SIG-M5 (cell line): ENCODE results near the gene C17orf78.
"Not testable (repeated sequence)": the region's sequence is repeated elsewhere in the genome, so short reads cannot be mapped to it uniquely, and the experiment has no call there.

Experiments used
- DNase-seq: peaks from one replicate; lab custom pipeline; 2025; lab: John Stamatoyannopoulos, UW

C17orf78 gene

GRCh38 chr17:37386462-37386861, 10.7 kb downstream of the C17orf78 start:
- DNase-seq: no peak

DNA sequence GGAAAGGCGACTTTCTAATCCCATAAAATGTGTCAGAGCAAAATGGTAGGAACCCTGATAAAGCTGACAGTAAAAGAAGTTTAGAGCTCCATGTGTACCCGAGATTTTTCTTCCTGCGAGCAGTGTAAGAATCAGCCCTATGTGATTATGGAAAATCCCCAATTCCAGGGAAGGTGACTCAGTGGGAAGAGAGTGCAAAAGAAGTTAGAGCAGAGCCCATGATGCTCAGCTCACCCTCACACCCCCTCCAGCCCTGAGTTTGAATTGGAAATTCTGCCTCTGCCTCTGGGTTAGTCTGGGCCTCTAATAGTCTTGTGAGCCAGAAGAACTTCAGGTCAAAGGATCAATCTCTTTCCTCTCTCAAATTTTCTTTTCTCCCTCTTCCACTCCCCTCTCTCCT, 12.5 kb downstream of the C17orf78 start:
- DNase-seq: no peak

GRCh38 chr17:37389160-37389559, 13.4 kb downstream of the C17orf78 start:
- DNase-seq: no peak

- DNase-seq: no peak
These were observed 15.4 kb downstream of the C17orf78 start for GRCh38 chr17:37391146-37391545.

- DNase-seq: no peak
These were observed 16.3 kb downstream of the C17orf78 start for GRCh38 chr17:37392024-37392590.

DNA sequence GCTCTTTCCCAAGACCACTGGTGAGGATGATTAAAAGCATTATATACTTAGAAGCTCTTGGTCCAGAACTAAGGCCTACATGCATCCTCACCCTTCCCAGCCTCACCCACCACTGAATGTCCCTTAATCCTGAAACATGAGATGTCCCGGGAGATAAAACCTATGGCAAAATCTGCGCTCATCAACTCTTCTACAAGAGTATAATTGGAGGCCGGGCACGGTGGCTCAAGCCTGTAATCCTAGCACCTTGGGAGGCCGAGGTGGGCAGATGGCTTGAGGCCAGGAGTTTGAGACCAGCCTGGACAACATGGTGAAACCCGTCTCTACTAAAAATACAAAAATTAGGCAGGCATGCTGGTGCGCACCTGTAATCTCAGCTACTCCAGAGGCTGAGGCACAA, 17.6 kb downstream of the C17orf78 start:
- no peak for DNase-seq

DNA sequence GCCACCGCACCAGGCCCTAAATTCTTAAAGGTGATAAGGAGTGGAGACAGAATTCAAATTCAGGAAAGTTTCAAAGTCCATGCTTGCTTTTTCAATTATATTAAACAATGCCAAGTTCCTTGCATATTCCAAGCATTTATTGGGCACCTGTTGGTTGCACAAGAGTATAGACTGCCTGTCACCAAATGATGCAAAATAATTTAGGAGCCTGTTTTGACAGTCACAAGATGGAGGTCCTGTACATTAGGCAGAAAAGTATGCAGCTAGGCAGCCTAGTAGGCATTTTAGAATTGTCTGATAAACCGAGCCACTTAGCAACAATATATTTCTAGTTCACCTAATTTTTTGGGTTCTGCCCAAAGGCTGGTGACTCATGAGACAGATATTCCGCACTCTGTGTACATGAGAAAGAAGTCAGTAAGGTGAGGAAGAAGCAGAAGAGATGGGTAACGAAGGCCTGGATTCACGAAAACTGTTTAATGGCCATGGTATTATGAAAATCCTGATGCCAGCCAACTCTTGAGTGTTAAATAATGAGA, 23.5 kb downstream of the C17orf78 start:
- DNase-seq: no peak

- no peak for DNase-seq
These were observed 24.7 kb downstream of the C17orf78 start for GRCh38 chr17:37400505-37400904.

DNA sequence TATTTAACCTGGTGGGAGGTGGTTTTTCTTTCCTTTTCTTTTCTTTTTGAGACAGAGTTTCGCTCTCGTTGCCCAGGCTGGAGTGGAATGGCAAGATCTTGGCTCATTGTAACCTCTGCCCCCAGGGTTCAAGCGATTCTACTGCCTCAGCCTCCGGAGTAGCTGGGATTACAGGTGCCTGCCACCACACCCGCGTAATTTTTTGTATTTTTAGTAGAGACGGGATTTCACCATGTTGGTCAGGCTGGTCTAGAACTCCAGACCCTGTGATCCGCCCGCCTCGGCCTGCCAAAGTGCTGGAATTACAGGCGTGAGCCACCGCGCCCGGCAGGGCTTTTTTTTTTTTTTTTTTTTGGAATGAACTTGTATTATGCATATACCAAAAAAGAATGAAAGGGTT, 29.7 kb downstream of the C17orf78 start:
- not testable (repeated sequence) for DNase-seq

GRCh38 chr17:37405955-37406634, 30.3 kb downstream of the C17orf78 start:
- no peak for DNase-seq

DNA sequence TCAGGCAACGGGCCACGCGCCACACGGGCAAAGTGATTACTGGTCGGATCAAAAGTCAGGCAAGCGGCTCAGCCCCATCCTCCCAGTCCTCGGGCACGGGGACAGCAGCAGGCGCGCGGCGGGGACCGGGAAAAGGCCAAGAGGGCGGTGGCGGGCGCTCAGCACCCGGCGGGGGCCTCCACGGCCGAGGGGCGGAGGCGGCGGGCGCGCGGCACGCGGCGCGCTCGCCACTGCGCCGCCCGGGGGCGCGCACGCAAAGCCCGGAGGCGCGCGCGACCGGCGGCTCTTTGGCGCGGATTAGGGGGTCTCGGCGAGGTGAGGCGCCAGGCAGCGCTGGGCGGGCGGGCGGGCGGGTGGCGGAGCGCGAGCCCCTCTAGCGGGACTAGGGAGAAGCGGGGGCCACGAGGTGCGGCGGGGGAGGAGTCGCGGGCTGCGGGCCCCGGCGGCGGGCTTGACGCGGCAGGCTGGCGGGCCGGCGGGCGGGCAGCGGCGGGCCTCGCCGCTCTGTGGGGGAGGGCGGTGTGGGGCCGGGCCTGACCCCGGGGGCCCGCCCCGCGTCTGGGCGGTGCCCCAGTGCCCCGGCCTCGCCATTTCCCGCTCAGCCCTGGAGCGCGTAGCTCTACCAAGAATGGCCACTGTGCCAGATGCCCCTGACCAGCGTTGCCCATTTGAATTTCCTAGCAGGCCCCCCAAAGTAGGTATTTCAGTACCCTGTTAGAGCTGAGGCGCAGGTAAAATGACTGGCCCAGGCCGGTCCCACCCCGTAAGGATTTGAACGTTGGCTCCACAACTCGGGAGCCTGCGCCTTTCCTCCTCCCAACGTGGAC, 31.1 kb downstream of the C17orf78 start, which contains the start of the genes ACACA and TADA2A:
Gene ACACA (minus strand): TSS at position 202 of the 827 bp plus-strand sequence. CDS start 537 bp downstream, outside the sequence.
Gene TADA2A (plus strand): TSS at position 252 of the 827 bp plus-strand sequence. CDS start 4,480 bp downstream, outside the sequence.
- DNase-seq: no peak

DNA sequence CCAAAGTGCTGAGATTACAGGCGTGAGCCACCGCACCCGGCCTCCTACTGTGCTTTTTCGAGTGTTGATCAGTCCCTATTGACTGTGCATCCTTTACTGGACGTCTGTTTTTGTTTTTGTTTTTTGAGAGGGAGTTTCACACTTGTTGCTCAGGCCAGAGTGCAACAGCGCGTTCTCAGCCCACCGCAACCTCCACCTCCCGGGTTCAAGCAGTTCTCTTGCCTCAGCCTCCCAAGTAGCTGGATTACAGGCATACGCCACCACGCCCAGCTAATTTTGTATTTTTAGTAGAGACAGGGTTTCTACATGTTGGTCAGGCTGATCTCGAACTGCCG, 32.3 kb downstream of the C17orf78 start:
- DNase-seq: not testable (repeated sequence)

- no peak for DNase-seq
These were observed 34.6 kb downstream of the C17orf78 start for GRCh38 chr17:37410357-37410756.

DNA sequence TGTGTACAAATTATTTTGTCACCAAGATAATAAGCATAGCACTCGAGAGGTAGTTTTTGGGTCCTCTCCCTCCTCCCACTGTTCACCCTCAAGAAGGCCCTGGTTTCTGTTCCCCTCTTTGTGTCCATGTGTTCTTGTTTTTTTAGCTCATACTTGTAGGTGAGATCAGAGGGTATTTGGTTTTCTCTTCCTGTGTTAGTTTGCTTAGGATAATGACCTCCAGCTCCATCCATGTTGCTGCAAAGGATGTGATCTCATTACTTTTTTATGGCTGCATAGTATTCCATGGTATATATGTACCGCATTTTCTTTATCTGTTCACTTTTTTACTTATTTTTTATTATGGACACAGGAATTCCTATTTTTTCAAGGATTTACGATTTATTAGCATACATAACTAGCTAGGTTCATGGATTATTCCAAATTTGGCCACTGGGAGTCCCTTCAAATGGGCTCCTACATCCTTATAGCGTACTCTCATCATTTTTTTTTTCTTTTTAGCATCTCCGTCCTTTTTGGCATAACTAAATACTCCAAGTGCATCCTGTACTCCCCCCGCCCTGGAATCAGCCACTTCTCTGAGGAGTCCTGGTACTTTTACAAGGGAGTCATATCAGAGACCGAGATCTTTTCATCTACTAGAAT, 38.2 kb downstream of the C17orf78 start:
- no peak for DNase-seq

GRCh38 chr17:37417852-37418251, 42.1 kb downstream of the C17orf78 start:
- no peak for DNase-seq

DNA sequence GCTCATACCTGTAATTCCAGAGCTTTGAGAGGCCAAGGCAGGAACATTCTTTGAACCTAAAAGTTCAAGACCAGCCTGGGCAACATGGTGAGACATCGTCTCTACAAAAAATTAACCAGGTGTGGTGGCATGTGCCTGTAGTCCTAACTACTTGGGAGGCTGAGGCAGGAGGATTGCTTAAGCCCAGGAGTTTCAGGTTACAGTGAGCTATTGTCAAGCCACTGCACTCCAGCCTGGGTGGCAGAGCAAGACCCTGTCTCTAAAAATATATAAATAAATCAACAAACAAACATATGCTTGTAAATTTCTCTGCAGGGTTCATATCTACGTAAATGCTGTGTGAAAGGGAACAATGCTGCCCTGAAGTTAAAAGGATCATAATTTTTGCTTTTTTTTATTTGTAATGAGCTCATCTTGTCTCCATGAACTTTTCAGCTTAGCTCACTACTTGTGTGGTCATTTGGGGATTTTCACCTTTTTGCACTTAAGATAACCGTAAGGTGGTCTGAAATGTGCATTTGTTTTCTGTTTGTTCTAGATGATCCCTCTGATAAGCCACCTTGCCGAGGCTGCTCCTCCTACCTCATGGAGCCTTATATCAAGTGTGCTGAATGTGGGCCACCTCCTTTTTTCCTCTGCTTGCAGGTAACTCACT, 47.3 kb downstream of the C17orf78 start:
- no peak for DNase-seq

GRCh38 chr17:37425268-37425667, 49.5 kb downstream of the C17orf78 start:
- no peak for DNase-seq

DNA sequence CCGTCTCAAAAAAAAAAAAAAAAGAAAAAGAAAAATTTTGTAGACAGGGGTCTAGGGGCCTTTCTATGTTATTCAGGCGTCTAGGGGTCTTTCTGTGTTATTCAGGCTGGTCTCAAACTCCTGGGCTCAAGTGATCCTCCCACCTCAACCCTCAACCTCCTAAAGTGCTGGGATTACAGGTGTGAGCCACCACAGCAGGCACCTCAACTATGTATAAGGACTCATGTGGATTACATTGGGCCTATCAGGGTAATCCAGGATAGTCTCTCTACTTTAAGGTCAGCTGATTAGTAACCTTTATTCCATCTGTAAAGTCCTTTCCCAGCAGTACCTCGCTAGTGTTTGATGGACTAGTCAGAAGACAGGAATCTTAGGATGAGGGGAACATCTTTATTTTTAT, 53.3 kb downstream of the C17orf78 start:
- no peak for DNase-seq

DNA sequence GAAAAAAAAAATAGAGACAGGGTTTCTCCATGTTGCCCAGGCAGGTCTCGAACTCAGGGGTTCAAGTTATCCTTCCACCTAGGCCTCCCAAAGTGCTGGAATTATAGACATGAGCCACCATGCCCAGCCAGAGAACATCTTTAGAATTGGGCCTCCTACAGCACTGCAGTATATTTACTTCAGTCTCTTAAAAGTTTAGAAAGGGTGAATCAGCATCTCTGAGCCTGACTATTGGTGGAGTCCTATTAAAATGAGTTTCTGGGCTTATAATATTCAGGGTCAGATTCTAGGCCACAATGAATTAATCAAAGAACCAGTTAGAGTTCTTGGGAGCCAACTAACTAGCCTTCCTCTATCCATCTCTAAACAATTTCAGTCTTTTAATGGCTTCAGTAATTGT, 53.7 kb downstream of the C17orf78 start:
- DNase-seq: no peak

- no peak for DNase-seq
These were observed 54.4 kb downstream of the C17orf78 start for GRCh38 chr17:37430051-37430627.

DNA sequence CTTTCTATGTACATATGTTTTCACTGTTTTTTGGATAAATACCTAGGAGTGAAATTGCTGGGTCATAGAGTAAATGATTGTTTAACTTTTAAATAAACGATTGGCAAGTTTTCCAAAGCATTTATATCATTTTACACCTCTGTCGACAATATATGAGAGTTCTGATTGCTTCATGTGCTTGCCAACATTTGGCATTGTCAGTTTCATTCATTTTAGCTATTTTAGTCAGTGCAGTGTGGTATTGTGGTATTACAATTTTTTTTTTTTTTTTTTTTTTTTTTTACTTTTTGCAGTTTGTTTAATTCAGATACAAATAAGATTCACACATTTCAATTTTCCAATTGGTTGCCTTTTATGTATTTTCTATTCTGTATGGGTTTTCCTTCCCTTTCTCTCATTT, 56.9 kb downstream of the C17orf78 start:
- no peak for DNase-seq
